T-helper 2 cell (primary cell): ENCODE data around the gene SLC12A7.
A peak's percentile ranks its signal among the peaks of the same experiment; 100 is the strongest.
"Not testable (repeated sequence)": the region's sequence is repeated elsewhere in the genome, so short reads cannot be mapped to it uniquely, and the experiment has no call there.

ENCODE experiments used
- DNase-seq, 5 experiments: peaks; one replicate each; pipeline versions ENCODE4 v3.0.0 to v3.0.0-alpha.2; 2012 to 2022
- total RNA-seq, 2 donors: gene quantifications; one replicate each; lab custom pipeline; 2026; lab: John Stamatoyannopoulos, UW

Gene SLC12A7
- 20.9 to 72.3 reads per million in 2 donors for total RNA-seq

DNA sequence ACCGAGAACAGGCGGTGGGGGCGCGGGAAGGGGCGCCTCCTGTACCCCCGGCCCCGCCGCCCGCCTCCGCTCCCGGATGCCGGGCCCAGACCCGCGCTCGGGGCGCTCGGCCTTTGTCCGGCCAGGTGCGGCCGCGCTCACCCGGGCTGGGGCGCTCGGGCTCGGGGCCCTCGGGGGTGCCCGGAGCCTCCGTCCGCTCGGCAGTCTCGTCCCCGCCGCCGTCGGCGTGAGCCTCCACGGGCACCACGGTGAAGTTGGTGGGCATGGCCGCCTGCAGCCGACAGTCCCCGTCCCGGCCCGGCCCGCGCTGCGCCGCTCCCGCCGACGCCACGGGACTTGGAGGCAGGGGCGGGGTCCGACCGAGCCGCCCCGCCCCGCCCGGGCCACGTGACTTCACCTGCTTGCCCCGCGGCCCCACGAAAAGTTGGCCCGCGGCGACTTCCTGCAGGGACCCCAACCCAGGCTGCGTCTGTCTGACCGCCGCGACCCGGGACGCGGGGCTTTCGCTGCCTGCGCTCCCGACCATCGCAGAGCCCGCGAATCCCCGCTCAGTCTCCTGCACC lies at the start of gene SLC12A7:
Gene SLC12A7 (minus strand): TSS at position 337 of the 563 bp plus-strand sequence. CDS start 72 bp downstream, at position 265.
- DNase-seq: peak; percentile 29 to 71 (median 46)

DNA sequence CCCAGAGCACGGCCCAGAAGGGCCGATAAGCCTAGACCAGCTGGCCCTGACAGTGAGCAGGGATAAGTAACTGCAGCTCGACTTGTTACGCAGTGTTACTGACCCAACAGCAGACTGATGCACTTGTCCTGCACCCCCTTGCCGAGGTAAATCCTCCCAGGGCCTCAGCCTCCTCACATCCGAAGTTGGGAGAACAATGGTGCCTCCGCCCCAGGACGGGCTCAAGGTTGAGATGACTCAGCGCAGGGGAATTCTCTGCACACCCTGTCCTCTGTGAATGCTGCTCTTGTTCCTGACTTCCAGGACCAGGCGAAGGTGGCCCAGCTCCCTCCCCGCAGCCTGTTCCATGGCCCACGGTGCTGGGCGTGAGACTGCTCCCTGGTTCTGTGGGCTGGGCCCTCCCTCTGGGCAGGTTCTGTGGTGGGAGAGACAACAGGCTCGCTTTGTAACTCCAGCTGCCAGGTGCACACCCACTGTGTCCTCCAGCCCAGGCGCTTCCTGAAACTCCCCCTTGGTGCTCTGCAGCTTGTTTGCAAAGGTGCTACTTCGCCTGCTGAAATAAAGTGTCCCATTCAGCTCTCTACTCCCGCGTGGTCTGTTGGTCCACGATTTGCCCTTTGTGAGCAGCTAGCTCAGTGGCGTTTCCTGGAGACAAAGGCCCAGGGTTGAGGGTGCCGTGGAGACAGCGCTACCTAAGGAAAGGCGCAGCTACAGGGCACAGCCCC lies 49.4 kb upstream of the SLC12A7 start:
- DNase-seq: no peak

DNA sequence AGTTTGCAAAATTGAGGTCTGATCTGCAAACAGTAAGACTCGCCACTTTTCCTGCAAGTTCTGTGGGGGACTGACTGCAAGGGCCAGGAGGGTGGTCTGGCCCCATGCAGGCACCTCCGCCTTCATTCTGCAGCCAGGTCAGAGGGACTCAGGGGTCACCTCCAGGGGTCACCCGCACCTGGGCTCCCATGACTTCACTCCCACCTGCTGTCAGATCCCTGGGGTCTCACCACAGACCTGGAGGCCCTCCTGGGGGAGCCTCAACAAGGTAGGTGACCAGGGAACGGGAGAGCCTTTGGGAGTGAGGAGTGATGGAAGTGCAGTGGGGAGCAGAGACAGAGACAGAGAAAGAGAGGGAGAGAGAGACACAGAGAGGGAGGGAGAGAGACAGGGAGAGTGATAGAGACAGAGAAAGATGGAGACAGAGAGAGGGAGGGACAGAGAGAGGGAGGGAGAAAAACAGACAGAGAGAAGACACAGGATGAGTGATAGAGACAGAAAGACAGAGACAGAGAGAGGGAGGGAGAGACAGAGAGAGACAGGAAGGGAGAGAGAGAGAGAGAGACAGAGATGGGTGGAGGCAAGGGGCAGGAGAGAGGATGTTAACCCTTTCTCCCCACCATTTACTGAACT lies 48.0 kb upstream of the SLC12A7 start:
- no peak for DNase-seq

DNA sequence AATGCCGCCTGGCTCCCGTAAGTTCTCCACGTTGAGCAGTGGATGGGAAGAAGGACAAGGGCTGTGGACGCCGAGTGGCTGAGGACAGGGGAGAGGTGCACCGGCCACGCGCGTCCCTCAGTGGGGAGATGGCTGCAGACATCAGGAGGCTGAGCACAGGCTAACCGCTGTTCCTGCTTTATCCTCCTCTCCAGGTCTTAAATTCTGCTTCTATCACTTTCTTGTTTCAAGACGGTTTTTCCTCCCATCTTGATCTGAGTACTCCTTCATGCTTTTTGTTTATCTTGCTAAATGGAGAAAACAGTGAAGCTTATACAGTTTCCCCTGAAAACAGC lies 47.4 kb upstream of the SLC12A7 start:
- no peak for DNase-seq

DNA sequence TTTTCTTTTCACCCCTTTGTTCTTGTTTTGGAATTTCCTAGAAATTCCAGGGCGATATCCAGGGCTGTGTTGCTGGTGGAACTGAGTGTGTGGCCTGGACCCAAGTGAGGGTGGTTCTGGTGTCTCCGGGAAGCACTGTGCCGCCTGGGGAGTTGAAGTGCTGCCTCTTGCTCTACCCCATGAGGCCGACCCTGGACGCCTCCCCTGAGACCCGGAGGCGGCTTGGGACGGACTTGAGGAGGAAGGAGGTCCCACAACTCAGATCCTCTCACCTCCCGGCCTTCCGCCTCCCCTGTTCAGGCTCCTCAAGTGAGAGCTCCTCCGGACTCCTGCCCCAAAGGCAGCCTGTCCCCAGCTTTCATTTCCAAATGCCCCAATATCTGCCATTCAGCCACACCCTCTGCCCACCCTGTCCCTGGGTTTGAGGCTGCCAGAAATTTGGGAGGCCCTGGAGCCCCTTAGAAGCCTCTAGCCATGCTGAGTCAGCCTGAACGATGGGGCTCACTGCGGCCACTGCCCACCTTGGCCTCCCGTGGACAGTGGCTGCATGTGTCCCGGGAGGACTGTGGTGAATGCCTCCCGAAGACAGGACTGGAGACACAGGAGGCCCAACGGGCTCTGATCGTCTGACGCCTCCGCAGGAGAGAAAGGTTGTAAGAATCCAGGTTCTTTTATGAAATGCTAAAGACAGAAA lies 46.9 kb upstream of the SLC12A7 start:
- DNase-seq: no peak

DNA sequence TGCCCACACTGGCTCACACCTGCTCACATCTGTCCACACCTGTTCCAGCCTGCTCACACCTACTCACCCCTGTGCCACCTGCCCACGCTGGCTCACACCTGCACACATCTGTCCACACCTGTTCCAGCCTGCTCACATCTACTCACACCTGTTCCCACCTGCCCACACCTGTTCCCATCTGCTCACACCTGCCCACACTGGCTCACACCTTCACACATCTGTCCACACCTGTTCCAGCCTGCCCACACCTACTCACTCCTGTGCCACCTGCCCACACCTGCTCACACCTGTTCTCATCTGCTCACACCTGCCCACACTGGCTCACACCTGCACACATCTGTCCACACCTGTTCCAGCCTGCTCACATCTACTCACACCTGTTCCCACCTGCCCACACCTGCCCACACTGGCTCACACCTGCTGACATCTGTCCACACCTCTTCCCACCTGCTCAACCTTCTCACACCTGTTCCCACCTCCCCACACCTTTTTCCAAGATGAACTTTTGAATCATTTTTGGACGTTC lies 45.7 kb upstream of the SLC12A7 start:
- DNase-seq: not testable (repeated sequence)

DNA sequence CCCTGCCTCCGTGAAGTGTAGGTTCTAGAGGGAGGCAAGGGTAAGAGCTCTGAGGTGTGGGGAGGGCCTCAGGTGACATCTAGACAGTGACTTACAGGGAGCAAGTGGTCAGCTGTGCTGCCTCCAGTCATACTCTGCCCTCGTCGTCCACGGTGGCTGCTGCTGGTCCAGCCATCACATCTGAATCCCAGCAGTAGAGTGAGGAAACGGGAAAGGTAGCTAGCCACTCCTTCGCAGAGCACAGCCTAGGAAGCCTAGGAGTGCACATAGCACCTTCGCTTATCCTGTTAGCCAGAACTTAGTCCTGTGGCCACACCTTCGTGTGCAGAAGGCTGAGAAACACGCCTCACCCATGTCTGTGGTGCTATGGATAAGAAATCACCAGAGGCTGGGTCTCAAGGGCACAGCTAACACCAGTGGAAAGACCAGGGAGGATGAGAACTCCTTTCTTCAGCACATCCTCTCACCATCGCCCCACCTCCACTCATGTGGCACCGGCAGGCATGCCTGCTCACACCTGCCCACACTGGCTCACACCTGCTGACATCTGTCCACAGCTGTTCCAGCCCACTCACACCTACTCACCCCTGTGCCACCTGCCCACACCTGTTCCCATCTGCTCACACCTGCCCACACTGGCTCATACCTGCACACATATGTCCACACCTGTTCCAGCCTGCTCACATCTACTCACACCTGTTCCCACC lies 45.0 kb upstream of the SLC12A7 start:
- DNase-seq: no peak

DNA sequence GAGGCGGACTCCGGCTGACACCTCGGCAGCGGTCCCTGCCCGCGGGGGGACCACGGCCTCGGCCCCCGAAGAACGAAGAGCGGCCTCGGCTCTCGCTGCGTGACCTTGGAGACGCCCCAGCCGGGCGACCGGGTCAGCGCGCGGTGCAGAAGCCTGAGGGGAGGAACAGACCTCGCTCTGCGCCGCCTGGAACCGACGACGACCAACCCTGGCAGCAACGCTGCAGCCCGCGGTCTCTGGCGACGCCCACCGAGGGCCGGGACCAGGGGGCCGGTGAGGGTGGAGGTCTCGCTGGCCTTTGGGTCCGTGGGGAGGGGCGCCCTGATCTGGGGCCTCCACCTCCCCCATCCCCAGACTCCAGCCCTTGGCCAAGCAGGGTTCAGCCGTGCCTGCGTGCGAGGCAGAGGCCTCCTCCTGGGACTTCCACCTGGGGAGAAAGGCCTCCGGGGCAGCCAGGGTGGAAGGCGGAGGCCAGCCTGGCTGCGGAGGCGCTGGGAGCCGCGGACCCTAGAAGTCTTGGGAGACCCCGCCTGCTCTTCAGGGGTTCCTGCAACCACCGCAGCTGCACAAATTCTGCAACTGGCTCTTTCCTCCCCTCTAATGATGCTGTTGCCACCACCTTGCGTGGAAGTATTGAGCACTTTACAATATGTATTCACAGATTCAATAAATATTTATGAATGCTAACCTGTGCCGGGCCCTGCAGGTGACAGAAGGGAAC lies 44.3 kb upstream of the SLC12A7 start:
- DNase-seq: no peak

DNA sequence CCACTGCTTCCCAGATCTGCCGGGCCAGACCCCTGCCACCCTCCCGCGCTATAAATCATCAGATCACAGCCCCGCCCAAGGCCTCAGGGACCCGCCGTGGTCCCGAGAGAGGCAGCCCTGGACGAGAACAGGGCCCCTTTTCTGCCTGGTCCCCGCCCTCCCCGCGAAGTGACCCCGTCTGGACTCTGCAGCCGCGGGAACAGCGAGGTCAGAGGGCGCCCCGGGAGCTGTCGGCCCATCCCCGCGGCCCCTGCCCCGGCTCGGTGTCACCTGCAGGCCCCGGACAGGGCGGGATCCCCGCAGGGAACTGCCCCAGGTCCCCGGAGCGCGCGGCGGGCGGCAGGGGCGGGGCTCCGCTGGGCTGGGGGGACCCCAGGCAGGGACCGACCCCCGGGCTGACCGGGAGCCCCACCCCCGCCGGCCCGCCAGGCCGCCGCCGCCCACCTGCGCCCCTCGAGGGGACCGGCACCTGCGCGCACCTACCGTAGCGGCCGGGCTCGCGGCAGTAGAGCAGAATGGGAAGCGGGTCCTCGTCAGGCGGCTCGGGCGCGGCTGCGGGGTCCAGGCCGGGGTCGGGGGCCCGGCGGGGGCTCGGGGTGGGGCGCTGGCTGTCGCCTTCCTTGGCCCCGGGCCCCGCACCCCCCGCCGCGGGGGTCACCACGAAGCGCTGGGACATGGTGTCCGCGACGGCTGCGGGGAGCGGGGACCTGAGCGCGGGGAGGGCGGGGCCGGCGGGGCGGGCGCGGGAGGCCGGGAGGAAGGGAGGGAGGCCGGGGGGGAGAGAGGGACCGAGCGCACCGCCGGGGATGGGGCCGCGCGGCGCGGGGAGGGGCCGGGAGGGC lies 43.5 kb upstream of the SLC12A7 start:
- no peak for DNase-seq

- DNase-seq: peak in 1 of 5 experiments; percentile 33
Measured at GRCh38 chr5:1153428-1153827, 41.6 kb upstream of the SLC12A7 start.

DNA sequence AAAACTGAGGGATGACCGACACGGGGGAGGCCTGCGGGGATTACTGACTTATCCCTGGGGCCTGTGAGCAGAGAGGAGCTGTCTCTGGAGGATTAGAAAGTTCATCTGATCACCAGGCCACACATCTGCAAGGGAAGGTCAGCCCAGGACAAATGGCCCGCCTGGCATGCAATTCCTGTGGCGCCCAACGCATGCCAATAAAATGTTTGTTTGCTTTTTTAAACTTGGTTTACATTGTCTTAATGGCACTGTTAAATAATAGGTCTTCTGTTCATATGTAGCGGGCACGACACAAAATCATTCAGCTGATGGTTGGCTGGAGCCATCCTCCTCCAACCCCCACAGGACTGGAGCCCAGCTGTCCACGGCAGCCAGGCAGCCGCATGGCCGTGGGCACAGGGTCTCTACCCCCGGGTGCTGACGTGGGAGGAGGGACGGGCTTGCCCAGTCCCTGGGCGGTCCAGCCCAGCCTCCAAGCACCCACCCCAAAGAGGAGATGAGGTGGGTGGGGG lies 41.0 kb upstream of the SLC12A7 start:
- no peak for DNase-seq

GRCh38 chr5:1152156-1152555 lies 40.3 kb upstream of the SLC12A7 start:
- peak in 2 of 5 experiments; percentile 49 for DNase-seq

DNA sequence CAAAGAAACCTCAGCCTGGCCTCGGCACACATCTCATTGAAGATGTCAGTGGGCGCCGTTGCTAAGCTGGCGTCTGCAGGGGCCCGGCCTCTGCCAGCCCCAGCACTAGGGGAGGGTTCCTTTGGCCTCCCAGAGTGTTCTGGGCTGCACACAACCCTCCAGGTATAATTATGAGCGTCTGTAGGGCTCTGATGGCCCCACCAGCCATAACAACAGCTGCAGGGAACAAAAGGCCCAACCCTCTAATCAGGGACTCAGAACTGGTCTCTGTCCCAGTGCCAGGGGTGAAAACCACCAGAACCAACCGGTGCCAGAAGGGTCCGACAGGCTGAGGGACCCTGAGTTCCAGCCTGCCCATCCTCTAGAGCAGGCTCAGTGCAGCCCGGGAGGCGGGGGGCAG lies 39.5 kb upstream of the SLC12A7 start:
- no peak for DNase-seq

DNA sequence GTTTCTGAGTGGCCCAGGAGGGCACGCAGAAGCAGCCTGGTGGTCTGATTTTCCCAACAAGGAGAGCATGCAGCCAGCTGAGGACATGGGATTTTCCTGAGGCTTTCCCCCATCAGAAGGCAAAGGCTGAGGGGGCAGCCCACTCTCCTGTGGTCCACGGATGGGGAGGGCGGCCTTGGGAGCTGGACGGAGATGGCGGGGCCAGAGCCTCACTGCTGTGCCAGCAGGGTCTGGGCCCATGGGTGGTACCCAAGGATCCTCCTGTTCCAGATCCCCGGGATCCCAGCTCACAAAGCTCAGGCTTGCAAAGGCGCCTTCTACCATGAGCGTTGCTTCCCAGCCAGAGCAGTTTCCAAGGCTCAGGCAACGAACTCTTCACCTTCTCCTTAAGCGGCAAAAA lies 39.0 kb upstream of the SLC12A7 start:
- no peak for DNase-seq

GRCh38 chr5:1144638-1145396 lies 33.0 kb upstream of the SLC12A7 start:
- DNase-seq: no peak

DNA sequence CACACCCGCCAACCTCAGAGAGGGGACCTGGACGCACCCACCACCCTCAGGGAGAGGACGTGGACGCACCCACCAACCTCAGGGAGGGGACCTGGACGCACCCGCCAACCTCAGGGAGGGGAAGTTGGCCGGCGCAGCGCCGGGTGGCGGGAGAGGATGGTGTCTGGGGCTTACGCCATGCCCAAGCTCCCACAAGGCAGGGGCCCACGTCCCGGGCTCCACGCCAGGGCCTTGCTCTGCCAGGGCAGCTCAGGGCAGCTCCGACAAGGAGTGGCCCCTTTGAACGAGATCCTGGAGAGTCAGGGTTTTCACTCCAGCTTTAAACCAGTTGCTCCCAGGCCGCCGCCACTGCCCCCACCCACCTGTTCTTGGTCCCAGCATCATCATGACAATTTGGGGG lies 32.2 kb upstream of the SLC12A7 start:
- DNase-seq: no peak

DNA sequence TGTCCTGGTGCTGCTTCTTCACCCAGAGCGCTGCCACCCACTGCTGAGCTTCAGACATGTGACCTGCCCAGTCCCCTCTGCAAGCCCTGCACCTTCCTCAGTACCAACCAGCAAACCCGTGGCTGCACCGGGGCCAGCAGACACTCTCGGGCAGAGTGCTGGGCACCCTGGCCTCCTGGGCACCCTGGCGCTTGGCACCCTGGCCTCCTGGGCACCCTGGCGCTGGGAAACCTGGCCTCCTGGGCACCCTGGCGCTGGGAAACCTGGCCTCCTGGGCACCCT lies 31.7 kb upstream of the SLC12A7 start:
- no peak for DNase-seq

DNA sequence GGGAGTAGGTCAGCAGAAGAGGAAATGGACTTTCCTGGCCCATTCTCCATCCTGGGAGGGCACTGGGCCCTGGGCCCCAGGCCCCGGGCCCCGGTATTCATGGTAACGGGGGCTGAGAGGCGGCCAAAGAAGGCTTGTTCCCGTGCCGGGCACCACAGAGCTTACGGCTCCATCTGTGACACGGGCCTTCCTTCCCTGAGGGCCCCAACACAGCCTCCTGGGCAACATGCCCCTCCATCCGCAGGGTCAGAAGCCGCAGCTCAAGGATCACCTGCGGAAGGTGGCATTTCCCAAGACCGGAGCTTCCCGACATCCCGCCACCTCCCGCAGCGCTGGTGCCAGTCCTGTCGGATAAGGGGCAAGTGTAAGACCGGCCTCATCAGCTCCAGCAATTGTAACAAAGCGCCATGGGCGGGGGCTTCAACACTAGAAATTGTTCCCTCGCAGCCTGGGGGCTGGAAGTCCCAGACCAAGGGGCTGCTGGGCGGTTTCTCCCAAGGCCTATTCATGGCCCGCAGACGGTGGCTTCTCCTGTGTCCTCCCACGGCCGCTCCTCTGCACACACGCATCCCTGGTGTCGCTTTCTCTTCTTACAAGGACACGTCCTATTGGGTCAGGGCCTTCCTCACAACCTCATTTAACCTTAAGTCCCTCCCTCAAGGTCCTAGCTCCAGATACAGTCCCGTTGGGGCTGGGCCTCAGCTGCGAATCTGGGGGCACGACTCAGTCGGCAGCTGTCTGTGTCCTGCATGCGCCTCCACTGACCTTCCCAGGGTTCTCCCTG lies 31.2 kb upstream of the SLC12A7 start:
- no peak for DNase-seq

DNA sequence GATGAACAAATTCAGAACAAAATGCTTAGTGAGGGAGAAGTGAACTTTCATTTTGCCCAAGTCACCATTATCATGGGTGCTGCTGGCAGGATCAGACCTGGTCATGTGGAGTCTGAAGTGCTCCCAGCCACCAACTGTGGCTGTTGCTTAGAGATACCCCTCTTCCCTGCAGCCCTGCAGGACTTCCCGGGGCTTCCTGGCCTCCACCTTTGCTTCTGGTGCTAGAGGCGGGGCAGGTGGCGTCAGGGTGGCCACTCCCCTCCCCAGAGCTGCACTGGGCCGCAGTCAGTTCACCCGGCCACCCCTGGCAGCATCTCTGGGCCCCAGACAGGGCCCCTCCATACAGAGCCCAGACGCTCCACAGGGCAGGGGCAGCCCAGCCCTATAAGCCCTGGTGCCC lies 30.0 kb upstream of the SLC12A7 start:
- no peak for DNase-seq

GRCh38 chr5:1140818-1141189 lies 28.9 kb upstream of the SLC12A7 start:
- no peak for DNase-seq
